ENCODE results near the gene EIF4EBP2. TPM values are rescaled to one million over a fixed set of nuclear protein-coding genes. Genes with fewer than 3 reads are reported as not detected.

The EIF4EBP2 gene
- total and polyA plus RNA-seq, 2 of the 13 experiments (the other 11 are each of a cell fraction or from before 2014, with no cell fraction given), result 16.9 to 22.0 TPM

DNA sequence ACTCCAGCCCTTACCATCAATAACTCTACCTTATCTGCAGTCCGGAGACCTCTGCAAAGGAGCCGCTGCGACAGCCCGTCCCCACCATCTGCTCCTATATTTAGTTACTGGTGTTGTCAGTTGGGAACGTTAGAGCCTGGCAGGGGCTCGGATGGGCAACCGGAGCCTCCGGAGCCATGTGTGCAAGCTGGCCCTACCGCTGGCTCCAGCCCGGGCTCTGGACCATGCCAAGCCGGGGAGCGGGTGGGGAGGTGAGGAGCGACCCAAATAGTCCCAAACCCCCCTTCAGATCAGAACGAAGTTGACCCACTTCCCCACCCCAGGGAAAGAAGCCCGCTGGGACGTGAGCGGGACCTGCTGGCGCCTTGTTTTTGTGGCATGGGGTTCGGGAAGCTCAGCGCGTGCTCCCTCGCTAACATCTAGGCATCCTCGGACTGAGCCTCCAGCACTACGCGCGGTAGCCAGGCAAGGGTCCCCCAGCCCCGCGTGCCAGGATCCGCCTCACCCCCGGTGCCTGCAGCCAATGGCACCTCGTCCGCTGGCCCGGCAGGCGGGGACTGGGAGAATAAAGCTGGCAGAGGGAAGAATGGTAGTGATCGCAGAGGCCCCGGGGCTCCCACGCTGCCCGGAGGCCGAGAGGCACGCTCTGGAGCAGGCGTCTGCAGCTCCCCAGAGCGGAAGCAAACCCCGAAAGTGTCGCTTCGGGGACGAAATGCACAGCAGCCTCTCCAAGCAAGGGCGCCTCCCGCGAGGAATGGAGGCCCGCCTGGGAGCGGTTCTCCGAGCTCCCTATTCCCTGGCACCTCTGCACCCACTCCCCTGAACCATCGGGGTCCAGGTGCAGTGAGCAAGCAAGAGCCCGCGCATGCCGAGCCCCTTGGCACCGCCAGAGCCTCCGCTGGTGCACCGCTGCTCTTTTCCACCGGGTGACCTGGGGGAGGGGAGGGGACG lies 22.2 kb upstream of the EIF4EBP2 start (continued):
- TF ChIP-seq, protein P1, sequence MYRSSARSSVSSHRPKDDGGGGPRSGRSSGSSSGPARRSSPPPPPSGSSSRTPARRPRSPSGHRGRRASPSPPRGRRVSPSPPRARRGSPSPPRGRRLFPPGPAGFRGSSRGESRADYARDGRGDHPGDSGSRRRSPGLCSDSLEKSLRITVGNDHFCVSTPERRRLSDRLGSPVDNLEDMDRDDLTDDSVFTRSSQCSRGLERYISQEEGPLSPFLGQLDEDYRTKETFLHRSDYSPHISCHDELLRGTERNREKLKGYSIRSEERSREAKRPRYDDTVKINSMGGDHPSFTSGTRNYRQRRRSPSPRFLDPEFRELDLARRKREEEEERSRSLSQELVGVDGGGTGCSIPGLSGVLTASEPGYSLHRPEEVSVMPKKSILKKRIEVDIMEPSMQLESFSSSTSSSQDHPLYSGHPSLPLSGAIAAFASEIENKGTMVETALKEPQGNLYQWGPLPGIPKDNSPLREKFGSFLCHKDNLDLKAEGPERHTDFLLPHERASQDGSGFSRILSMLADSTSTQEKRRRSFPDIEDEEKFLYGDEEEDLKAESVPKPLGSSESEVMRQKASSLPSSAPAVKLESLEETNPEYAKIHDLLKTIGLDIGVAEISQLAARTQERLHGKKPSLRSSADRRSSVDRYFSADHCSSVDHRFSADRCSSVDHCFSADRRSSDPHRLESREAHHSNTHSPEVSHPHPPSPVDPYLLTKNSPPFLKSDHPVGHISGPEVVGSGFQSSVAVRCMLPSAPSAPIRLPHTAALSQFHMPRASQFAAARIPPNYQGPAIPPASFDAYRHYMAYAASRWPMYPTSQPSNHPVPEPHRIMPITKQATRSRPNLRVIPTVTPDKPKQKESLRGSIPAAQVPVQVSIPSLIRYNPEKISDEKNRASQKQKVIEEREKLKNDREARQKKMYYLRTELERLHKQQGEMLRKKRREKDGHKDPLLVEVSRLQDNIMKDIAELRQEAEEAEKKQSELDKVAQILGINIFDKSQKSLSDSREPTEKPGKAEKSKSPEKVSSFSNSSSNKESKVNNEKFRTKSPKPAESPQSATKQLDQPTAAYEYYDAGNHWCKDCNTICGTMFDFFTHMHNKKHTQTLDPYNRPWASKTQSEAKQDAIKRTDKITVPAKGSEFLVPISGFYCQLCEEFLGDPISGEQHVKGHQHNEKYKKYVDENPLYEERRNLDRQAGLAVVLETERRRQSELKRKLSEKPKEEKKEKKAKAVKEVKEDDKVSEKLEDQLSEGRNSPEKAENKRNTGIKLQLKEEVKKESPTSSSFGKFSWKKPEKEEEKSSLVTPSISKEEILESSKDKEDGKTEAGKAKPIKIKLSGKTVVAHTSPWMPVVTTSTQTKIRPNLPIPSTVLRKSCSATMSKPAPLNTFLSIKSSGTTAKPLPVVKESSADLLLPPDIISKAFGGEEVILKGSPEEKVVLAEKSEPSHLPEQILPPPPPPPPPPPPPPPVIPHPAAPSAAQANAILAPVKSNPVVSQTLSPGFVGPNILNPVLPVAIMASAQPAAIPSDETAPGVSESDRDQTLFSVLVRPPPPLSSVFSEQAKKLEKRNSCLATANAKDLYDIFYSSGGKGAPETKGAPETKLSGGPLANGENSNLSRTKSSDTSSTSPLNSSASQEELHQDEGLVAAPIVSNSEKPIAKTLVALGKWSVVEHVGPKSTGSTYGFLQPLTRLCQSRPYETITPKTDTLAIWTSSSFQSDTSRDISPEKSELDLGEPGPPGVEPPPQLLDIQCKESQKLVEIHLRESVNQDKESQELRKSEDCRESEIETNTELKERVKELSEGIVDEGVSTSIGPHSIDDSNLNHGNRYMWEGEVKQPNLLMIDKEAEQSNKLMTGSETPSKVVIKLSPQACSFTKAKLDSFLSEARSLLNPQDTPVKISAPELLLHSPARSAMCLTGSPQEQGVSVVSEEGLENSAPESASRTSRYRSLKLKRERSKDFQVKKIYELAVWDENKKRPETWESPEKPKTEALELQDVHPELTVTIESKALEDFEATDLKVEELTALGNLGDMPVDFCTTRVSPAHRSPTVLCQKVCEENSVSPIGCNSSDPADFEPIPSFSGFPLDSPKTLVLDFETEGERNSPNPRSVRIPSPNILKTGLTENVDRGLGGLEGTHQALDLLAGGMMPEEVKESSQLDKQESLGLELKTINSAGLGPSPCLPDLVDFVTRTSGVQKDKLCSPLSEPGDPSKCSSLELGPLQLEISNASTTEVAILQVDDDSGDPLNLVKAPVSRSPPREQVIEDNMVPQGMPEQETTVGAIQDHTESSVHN (CRISPR knock-in tag; IDR thresholded peaks at IDR 0.05), result no peak
- TF ChIP-seq, protein P2, sequence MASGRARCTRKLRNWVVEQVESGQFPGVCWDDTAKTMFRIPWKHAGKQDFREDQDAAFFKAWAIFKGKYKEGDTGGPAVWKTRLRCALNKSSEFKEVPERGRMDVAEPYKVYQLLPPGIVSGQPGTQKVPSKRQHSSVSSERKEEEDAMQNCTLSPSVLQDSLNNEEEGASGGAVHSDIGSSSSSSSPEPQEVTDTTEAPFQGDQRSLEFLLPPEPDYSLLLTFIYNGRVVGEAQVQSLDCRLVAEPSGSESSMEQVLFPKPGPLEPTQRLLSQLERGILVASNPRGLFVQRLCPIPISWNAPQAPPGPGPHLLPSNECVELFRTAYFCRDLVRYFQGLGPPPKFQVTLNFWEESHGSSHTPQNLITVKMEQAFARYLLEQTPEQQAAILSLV (CRISPR knock-in tag; IDR thresholded peaks at IDR 0.05; ENCODE audit: borderline replicate concordance), result no peak
- TF ChIP-seq ZNF761 (CRISPR knock-in tag; conservative IDR thresholded peaks at IDR 0.05), result 0 out of 2 replicates have a peak, but pooled peaks have one; percentile 23
- TF ChIP-seq, protein P3, sequence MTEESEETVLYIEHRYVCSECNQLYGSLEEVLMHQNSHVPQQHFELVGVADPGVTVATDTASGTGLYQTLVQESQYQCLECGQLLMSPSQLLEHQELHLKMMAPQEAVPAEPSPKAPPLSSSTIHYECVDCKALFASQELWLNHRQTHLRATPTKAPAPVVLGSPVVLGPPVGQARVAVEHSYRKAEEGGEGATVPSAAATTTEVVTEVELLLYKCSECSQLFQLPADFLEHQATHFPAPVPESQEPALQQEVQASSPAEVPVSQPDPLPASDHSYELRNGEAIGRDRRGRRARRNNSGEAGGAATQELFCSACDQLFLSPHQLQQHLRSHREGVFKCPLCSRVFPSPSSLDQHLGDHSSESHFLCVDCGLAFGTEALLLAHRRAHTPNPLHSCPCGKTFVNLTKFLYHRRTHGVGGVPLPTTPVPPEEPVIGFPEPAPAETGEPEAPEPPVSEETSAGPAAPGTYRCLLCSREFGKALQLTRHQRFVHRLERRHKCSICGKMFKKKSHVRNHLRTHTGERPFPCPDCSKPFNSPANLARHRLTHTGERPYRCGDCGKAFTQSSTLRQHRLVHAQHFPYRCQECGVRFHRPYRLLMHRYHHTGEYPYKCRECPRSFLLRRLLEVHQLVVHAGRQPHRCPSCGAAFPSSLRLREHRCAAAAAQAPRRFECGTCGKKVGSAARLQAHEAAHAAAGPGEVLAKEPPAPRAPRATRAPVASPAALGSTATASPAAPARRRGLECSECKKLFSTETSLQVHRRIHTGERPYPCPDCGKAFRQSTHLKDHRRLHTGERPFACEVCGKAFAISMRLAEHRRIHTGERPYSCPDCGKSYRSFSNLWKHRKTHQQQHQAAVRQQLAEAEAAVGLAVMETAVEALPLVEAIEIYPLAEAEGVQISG (CRISPR knock-in tag; IDR thresholded peaks at IDR 0.05), result no peak
- TF ChIP-seq NFATC3 (CRISPR knock-in tag; IDR thresholded peaks at IDR 0.05), result no peak
- TF ChIP-seq ZNF629 (CRISPR knock-in tag; conservative IDR thresholded peaks at IDR 0.05), result no peak
- TF ChIP-seq ARNTL (CRISPR knock-in tag; IDR thresholded peaks at IDR 0.05), result no peak
- TF ChIP-seq HIVEP1 (CRISPR knock-in tag; IDR thresholded peaks at IDR 0.05), result peak; percentile 46; the same call in 1 of the 2 replicates
- TF ChIP-seq, protein P4, sequence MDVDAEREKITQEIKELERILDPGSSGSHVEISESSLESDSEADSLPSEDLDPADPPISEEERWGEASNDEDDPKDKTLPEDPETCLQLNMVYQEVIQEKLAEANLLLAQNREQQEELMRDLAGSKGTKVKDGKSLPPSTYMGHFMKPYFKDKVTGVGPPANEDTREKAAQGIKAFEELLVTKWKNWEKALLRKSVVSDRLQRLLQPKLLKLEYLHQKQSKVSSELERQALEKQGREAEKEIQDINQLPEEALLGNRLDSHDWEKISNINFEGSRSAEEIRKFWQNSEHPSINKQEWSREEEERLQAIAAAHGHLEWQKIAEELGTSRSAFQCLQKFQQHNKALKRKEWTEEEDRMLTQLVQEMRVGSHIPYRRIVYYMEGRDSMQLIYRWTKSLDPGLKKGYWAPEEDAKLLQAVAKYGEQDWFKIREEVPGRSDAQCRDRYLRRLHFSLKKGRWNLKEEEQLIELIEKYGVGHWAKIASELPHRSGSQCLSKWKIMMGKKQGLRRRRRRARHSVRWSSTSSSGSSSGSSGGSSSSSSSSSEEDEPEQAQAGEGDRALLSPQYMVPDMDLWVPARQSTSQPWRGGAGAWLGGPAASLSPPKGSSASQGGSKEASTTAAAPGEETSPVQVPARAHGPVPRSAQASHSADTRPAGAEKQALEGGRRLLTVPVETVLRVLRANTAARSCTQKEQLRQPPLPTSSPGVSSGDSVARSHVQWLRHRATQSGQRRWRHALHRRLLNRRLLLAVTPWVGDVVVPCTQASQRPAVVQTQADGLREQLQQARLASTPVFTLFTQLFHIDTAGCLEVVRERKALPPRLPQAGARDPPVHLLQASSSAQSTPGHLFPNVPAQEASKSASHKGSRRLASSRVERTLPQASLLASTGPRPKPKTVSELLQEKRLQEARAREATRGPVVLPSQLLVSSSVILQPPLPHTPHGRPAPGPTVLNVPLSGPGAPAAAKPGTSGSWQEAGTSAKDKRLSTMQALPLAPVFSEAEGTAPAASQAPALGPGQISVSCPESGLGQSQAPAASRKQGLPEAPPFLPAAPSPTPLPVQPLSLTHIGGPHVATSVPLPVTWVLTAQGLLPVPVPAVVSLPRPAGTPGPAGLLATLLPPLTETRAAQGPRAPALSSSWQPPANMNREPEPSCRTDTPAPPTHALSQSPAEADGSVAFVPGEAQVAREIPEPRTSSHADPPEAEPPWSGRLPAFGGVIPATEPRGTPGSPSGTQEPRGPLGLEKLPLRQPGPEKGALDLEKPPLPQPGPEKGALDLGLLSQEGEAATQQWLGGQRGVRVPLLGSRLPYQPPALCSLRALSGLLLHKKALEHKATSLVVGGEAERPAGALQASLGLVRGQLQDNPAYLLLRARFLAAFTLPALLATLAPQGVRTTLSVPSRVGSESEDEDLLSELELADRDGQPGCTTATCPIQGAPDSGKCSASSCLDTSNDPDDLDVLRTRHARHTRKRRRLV (CRISPR knock-in tag; IDR thresholded peaks at IDR 0.05), result no peak
- 0 out of 2 replicates have a peak, but pooled peaks have one; percentile 39 for TF ChIP-seq CCDC6 (CRISPR knock-in tag; IDR thresholded peaks at IDR 0.05)
